ENCODE measurements around the gene AVPR1B.
"Not testable (repeated sequence)": the region's sequence is repeated elsewhere in the genome, so short reads cannot be mapped to it uniquely, and the experiment has no call there.

Gene AVPR1B

GRCh38 chr1:206080026-206080820, 37.0 kb downstream of the AVPR1B start:
- DNase-seq = no peak

- DNase-seq = no peak
Observed at GRCh38 chr1:206079135-206079534, 38.1 kb downstream of the AVPR1B start.

GRCh38 chr1:206075786-206076755, 41.1 kb downstream of the AVPR1B start:
- no peak for DNase-seq

GRCh38 chr1:206074839-206075238, 42.3 kb downstream of the AVPR1B start:
- no peak for DNase-seq

- DNase-seq = no peak
Observed at GRCh38 chr1:206070627-206071304, 46.4 kb downstream of the AVPR1B start.

GRCh38 chr1:206068314-206068713, 48.9 kb downstream of the AVPR1B start:
- DNase-seq = no peak

GRCh38 chr1:206067486-206068227, 49.5 kb downstream of the AVPR1B start:
- DNase-seq = no peak

GRCh38 chr1:206066479-206067171, 50.6 kb downstream of the AVPR1B start:
- no peak for DNase-seq

- DNase-seq = no peak
Observed at GRCh38 chr1:206065547-206066145, 51.5 kb downstream of the AVPR1B start.

GRCh38 chr1:206064501-206064900, 52.7 kb downstream of the AVPR1B start:
- not testable (repeated sequence) for DNase-seq

GRCh38 chr1:206064001-206064400, 53.2 kb downstream of the AVPR1B start:
- not testable (repeated sequence) for DNase-seq

- no peak for DNase-seq
Observed at GRCh38 chr1:206062464-206062863, 54.7 kb downstream of the AVPR1B start.

GRCh38 chr1:206060844-206061243, 56.3 kb downstream of the AVPR1B start:
- no peak for DNase-seq

Data from cerebellar nuclear complex (tissue), 1 donor.